SK-N-SH treated with all-trans-retinoic acid at 6 μM for 48 hours (cell line): Measurements from ENCODE around the gene MFSD6.

ENCODE experiments used
- ATAC-seq: fragments of 200-7000 bp; cut with Tn5 transposase; 3 replicates; pipeline ENCODE4 v1.9.1; 2020; ENCODE audit warnings: mild to moderate bottlenecking, moderate library complexity
- ARNTL ChIP-seq: fragments of 450-650 bp; formaldehyde crosslinking; IDR thresholded peaks from 2 replicates; pipeline ENCODE4 v1.5.0; 2020; ENCODE audit warnings: low read depth, mild to moderate bottlenecking, moderate library complexity, borderline replicate concordance
- BACH2 ChIP-seq: fragments of 250-450 bp; sonication (Bioruptor Pico); IDR thresholded peaks from 2 replicates; pipeline ENCODE4 v1.9.0; 2021; ENCODE audit warnings: mild to moderate bottlenecking, borderline replicate concordance
- CREB5 ChIP-seq: fragments of 250-450 bp; sonication (Bioruptor Pico); IDR thresholded peaks from 2 replicates; pipeline ENCODE4 v1.5.1; 2020; ENCODE audit warnings: low read depth, mild to moderate bottlenecking, moderate library complexity
- CSDC2 ChIP-seq: fragments of 250-450 bp; sonication (Bioruptor Pico); IDR thresholded peaks from 2 replicates; pipeline ENCODE4 v1.5.0; 2020; ENCODE audit warnings: mild to moderate bottlenecking, moderate library complexity
- CSRNP3 ChIP-seq: fragments of 250-450 bp; sonication (Bioruptor Pico); IDR thresholded peaks from 2 replicates; pipeline ENCODE4 v1.5.1; 2021; ENCODE audit warnings: mild to moderate bottlenecking, moderate library complexity
- ESRRG ChIP-seq: fragments of 250-450 bp; sonication (Bioruptor Pico); IDR thresholded peaks from 2 replicates; pipeline ENCODE4 v1.6.1; 2021; ENCODE audit warnings: mild to moderate bottlenecking
- GLIS3 ChIP-seq: fragments of 250-450 bp; sonication (Bioruptor Pico); IDR thresholded peaks from 2 replicates; pipeline ENCODE4 v1.5.0; 2020; ENCODE audit warnings: mild to moderate bottlenecking, moderate library complexity
- ISL1 ChIP-seq: fragments of 250-450 bp; sonication (Bioruptor Pico); IDR thresholded peaks from 2 replicates; pipeline ENCODE4 v2.1.2; 2022; ENCODE audit warnings: mild to moderate bottlenecking, moderate library complexity
- PATZ1 ChIP-seq: fragments of 250-450 bp; sonication (Bioruptor Pico); IDR thresholded peaks from 2 replicates; pipeline ENCODE4 v1.8.0; 2020; ENCODE audit warnings: mild to moderate bottlenecking, moderate library complexity, borderline replicate concordance
- PPARA ChIP-seq: fragments of 250-450 bp; sonication (Bioruptor Pico); IDR thresholded peaks from 2 replicates; pipeline ENCODE4 v1.5.0; 2020; ENCODE audit warnings: mild to moderate bottlenecking, borderline replicate concordance
- SNAI2 ChIP-seq: fragments of 250-450 bp; sonication (Bioruptor Pico); IDR thresholded peaks from 2 replicates; pipeline ENCODE4 v1.5.0; 2020; ENCODE audit warnings: mild to moderate bottlenecking, moderate library complexity
- TCF4 ChIP-seq: fragments of 250-450 bp; sonication (Bioruptor Pico); IDR thresholded peaks from 2 replicates; pipeline ENCODE4 v1.8.0; 2021; ENCODE audit warnings: mild to moderate bottlenecking, moderate library complexity, borderline replicate concordance
- TOX ChIP-seq: fragments of 250-450 bp; sonication (Bioruptor Pico); IDR thresholded peaks from 2 replicates; pipeline ENCODE4 v1.8.0; 2021; ENCODE audit warnings: mild to moderate bottlenecking, moderate library complexity, borderline replicate concordance
- TSHZ2 ChIP-seq: fragments of 250-450 bp; sonication (Bioruptor Pico); IDR thresholded peaks from 2 replicates; pipeline ENCODE4 v1.5.0; 2020; ENCODE audit warnings: mild to moderate bottlenecking, moderate library complexity
- ZFP3 ChIP-seq: fragments of 250-450 bp; sonication (Bioruptor Pico); IDR thresholded peaks from 2 replicates; pipeline ENCODE4 v1.5.0; 2020; ENCODE audit warnings: mild to moderate bottlenecking, moderate library complexity
- ZFP30 ChIP-seq: fragments of 450-650 bp; formaldehyde crosslinking; IDR thresholded peaks from 2 replicates; pipeline ENCODE4 v1.5.0; 2022; ENCODE audit warnings: mild to moderate bottlenecking, moderate library complexity
- ZNF8 ChIP-seq: fragments of 450-650 bp; formaldehyde crosslinking; IDR thresholded peaks from 2 replicates; pipeline ENCODE4 v1.5.0; 2020; ENCODE audit warnings: mild to moderate bottlenecking, moderate library complexity

The MFSD6 gene

GRCh38 chr2:190418727-190419126 is 10.6 kb downstream of the MFSD6 start:
- no peak for ATAC-seq
- TF ChIP-seq PPARA (CRISPR knock-in tag) (no peak), ZNF8 (CRISPR knock-in tag) (no peak), TCF4 (CRISPR knock-in tag) (no peak), ARNTL (CRISPR knock-in tag) (no peak), CREB5 (CRISPR knock-in tag) (no peak), GLIS3 (CRISPR knock-in tag) (no peak), SNAI2 (CRISPR knock-in tag) (no peak), ZFP3 (no peak), CSRNP3 (CRISPR knock-in tag) (no peak), PATZ1 (CRISPR knock-in tag) (no peak), TOX (CRISPR knock-in tag) (no peak), CSDC2 (CRISPR knock-in tag) (no peak)

- TF ChIP-seq SNAI2 (CRISPR knock-in tag) (no peak), BACH2 (CRISPR knock-in tag) (no peak), GLIS3 (CRISPR knock-in tag) (no peak), ZFP30 (CRISPR knock-in tag) (no peak)
- ATAC-seq = no peak
Observed at GRCh38 chr2:190420801-190421200, 12.6 kb downstream of the MFSD6 start.

- TF ChIP-seq CSRNP3 (CRISPR knock-in tag) (no peak), BACH2 (CRISPR knock-in tag) (no peak), TCF4 (CRISPR knock-in tag) (no peak), TSHZ2 (CRISPR knock-in tag) (no peak), ESRRG (no peak), SNAI2 (CRISPR knock-in tag) (no peak), ZFP30 (CRISPR knock-in tag) (no peak), ISL1 (CRISPR knock-in tag) (no peak), ZNF8 (CRISPR knock-in tag) (no peak), ZFP3 (no peak)
- ATAC-seq = no peak
Observed at GRCh38 chr2:190425221-190425866, 17.2 kb downstream of the MFSD6 start.
